ENCODE data around the gene SMCO4.

Gene SMCO4

GRCh38 chr11:93505703-93506102 is 37.5 kb downstream of the SMCO4 start:
- DNase-seq (ENCODE audit: low read depth in 1 of 2, low spot score in 1 of 2): no peak

GRCh38 chr11:93504110-93505095 is 38.8 kb downstream of the SMCO4 start:
- no peak for DNase-seq (ENCODE audit: low read depth in 1 of 2, low spot score in 1 of 2)

- DNase-seq (ENCODE audit: low read depth in 1 of 2, low spot score in 1 of 2): no peak
Observed at GRCh38 chr11:93501856-93502255, 41.3 kb downstream of the SMCO4 start.

- DNase-seq (ENCODE audit: low read depth in 1 of 2, low spot score in 1 of 2): no peak
Observed at GRCh38 chr11:93500759-93501158, 42.4 kb downstream of the SMCO4 start.

- DNase-seq (ENCODE audit: low read depth in 1 of 2, low spot score in 1 of 2): no peak
Observed at GRCh38 chr11:93498641-93499040, 44.5 kb downstream of the SMCO4 start.

GRCh38 chr11:93498161-93498560 is 45.0 kb downstream of the SMCO4 start:
- no peak for DNase-seq (ENCODE audit: low read depth in 1 of 2, low spot score in 1 of 2)

- no peak for DNase-seq (ENCODE audit: low read depth in 1 of 2, low spot score in 1 of 2)
Observed at GRCh38 chr11:93497596-93497995, 45.6 kb downstream of the SMCO4 start.

- no peak for DNase-seq (ENCODE audit: low read depth in 1 of 2, low spot score in 1 of 2)
Observed at GRCh38 chr11:93494357-93494756, 48.8 kb downstream of the SMCO4 start.

GRCh38 chr11:93493252-93493897 is 49.8 kb downstream of the SMCO4 start:
- no peak for DNase-seq (ENCODE audit: low read depth in 1 of 2, low spot score in 1 of 2)

GRCh38 chr11:93492464-93493251 is 50.5 kb downstream of the SMCO4 start:
- DNase-seq (ENCODE audit: low read depth in 1 of 2, low spot score in 1 of 2): no peak

GRCh38 chr11:93491973-93492372 is 51.2 kb downstream of the SMCO4 start:
- no peak for DNase-seq (ENCODE audit: low read depth in 1 of 2, low spot score in 1 of 2)

GRCh38 chr11:93490996-93491618 is 52.1 kb downstream of the SMCO4 start:
- DNase-seq (ENCODE audit: low read depth in 1 of 2, low spot score in 1 of 2): no peak

- DNase-seq (ENCODE audit: low read depth in 1 of 2, low spot score in 1 of 2): no peak
Observed at GRCh38 chr11:93489841-93490240, 53.4 kb downstream of the SMCO4 start.

GRCh38 chr11:93487032-93487483 is 56.1 kb downstream of the SMCO4 start:
- DNase-seq (ENCODE audit: low read depth in 1 of 2, low spot score in 1 of 2): no peak

- DNase-seq (ENCODE audit: low read depth in 1 of 2, low spot score in 1 of 2): no peak
Observed at GRCh38 chr11:93485983-93486382, 57.2 kb downstream of the SMCO4 start.

- no peak for DNase-seq (ENCODE audit: low read depth in 1 of 2, low spot score in 1 of 2)
Observed at GRCh38 chr11:93484716-93485115, 58.5 kb downstream of the SMCO4 start.

GRCh38 chr11:93482556-93482955 is 60.6 kb downstream of the SMCO4 start:
- DNase-seq (ENCODE audit: low read depth in 1 of 2, low spot score in 1 of 2): no peak

- DNase-seq (ENCODE audit: low read depth in 1 of 2, low spot score in 1 of 2): no peak
Observed at GRCh38 chr11:93481696-93482095, 61.5 kb downstream of the SMCO4 start.

- no peak for DNase-seq (ENCODE audit: low read depth in 1 of 2, low spot score in 1 of 2)
Observed at GRCh38 chr11:93481279-93481678, 61.9 kb downstream of the SMCO4 start.

GRCh38 chr11:93480756-93481155 is 62.4 kb downstream of the SMCO4 start:
- no peak for DNase-seq (ENCODE audit: low read depth in 1 of 2, low spot score in 1 of 2)

- no peak for DNase-seq (ENCODE audit: low read depth in 1 of 2, low spot score in 1 of 2)
Observed at GRCh38 chr11:93480256-93480655, 62.9 kb downstream of the SMCO4 start.

Data from activated CD4-positive, alpha-beta T cell treated with anti-CD3 and anti-CD28 coated beads, Interleukin-2, amount 50 U/mL, for 24 hours (primary cell).